H9 (cell line): ENCODE data around the gene CCNI2. TPM values are rescaled to one million over a fixed set of nuclear protein-coding genes. Genes with fewer than 3 reads are reported as not detected.

Experiments used
- DNase-seq: peaks from one replicate; pipeline ENCODE4 v3.0.0-alpha.2; 2017
- H2AFZ ChIP-seq: one replicate; pipeline ENCODE4 v1.6.1; 2013; ENCODE audit warnings: mild to moderate bottlenecking, low read length, control low read depth, moderate library complexity
- H2AK5ac ChIP-seq: 2 replicates; pipeline ENCODE4 v1.6.1; 2013; ENCODE audit warnings: low read length, control low read depth, mixed read lengths; ENCODE audit not compliant: insufficient read length
- H2BK120ac ChIP-seq: one replicate; pipeline ENCODE4 v1.6.1; 2013; ENCODE audit warnings: low read depth, mild to moderate bottlenecking, low read length, control low read depth, inconsistent platforms; ENCODE audit not compliant: poor library complexity, severe bottlenecking
- H2BK12ac ChIP-seq: 2 replicates; pipeline ENCODE4 v1.6.1; 2013; ENCODE audit warnings: low read length, control low read depth, mixed read lengths, low read depth; ENCODE audit not compliant: insufficient read length
- H2BK15ac ChIP-seq: 2 replicates; pipeline ENCODE4 v1.6.1; 2013; ENCODE audit warnings: low read depth, low read length, control low read depth
- H2BK20ac ChIP-seq: one replicate; pipeline ENCODE4 v1.6.1; 2013; ENCODE audit warnings: low read depth, mild to moderate bottlenecking, low read length, control low read depth, inconsistent platforms; ENCODE audit not compliant: poor library complexity, severe bottlenecking
- H2BK5ac ChIP-seq: 2 replicates; pipeline ENCODE4 v1.6.1; 2013; ENCODE audit warnings: low read length, control low read depth, mixed read lengths; ENCODE audit not compliant: insufficient read length
- H3K14ac ChIP-seq: 2 replicates; pipeline ENCODE4 v1.6.1; 2013; ENCODE audit warnings: low read length, control low read depth; ENCODE audit not compliant: insufficient read depth
- H3K18ac ChIP-seq: 2 replicates; pipeline ENCODE4 v1.6.1; 2013; ENCODE audit warnings: low read depth, mild to moderate bottlenecking, mixed read lengths, low read length, control low read depth; ENCODE audit not compliant: insufficient read length
- H3K23ac ChIP-seq: 2 replicates; pipeline ENCODE4 v1.6.1; 2013; ENCODE audit warnings: low read length, control low read depth, mixed read lengths, low read depth; ENCODE audit not compliant: insufficient read length
- H3K23me2 ChIP-seq: 2 replicates; pipeline ENCODE4 v1.6.1; 2013; ENCODE audit warnings: low read depth, mild to moderate bottlenecking, mixed read lengths, low read length, control low read depth; ENCODE audit not compliant: insufficient read length, poor library complexity, severe bottlenecking
- H3K27ac ChIP-seq: 2 replicates; pipeline ENCODE4 v1.5.1; 2013; ENCODE audit warnings: low read length, control low read depth, mixed read lengths, low read depth; ENCODE audit not compliant: insufficient read length
- H3K27me3 ChIP-seq: 2 replicates; pipeline ENCODE4 v1.6.1; 2013; ENCODE audit warnings: low read length, control low read depth, inconsistent platforms; ENCODE audit not compliant: insufficient read depth
- H3K4ac ChIP-seq: 2 replicates; pipeline ENCODE4 v1.6.1; 2013; ENCODE audit warnings: low read depth, mild to moderate bottlenecking, control low read depth, inconsistent platforms, low read length, moderate library complexity
- H3K4me1 ChIP-seq: 2 replicates; pipeline ENCODE4 v1.6.1; 2013; ENCODE audit warnings: low read length, control low read depth, inconsistent platforms; ENCODE audit not compliant: insufficient read depth
- H3K4me2 ChIP-seq: 2 replicates; pipeline ENCODE4 v1.6.1; 2013; ENCODE audit warnings: low read length, control low read depth, mixed read lengths; ENCODE audit not compliant: insufficient read length, insufficient read depth
- H3K56ac ChIP-seq: 2 replicates; pipeline ENCODE4 v1.6.1; 2013; ENCODE audit warnings: low read depth, mild to moderate bottlenecking, mixed read lengths, low read length, control low read depth; ENCODE audit not compliant: insufficient read length
- H3K79me1 ChIP-seq: 2 replicates; pipeline ENCODE4 v1.6.1; 2013; ENCODE audit warnings: low read depth, mild to moderate bottlenecking, moderate library complexity, low read length, control low read depth, inconsistent platforms; ENCODE audit not compliant: insufficient read depth, poor library complexity, severe bottlenecking
- H3K79me2 ChIP-seq: 2 replicates; pipeline ENCODE4 v1.6.1; 2013; ENCODE audit warnings: low read length, control low read depth, inconsistent platforms; ENCODE audit not compliant: insufficient read depth
- H3K9ac ChIP-seq: 2 replicates; pipeline ENCODE4 v1.6.1; 2013; ENCODE audit warnings: low read length, control low read depth, mixed read lengths; ENCODE audit not compliant: insufficient read length; ENCODE audit errors: extremely low read depth
- H3K9me3 ChIP-seq: one replicate; pipeline ENCODE4 v1.6.1; 2013; ENCODE audit warnings: low read depth, low read length, inconsistent platforms; ENCODE audit not compliant: control insufficient read depth
- H3T11ph ChIP-seq: one replicate; pipeline ENCODE4 v1.6.1; 2013; ENCODE audit warnings: mild to moderate bottlenecking, low read length, control low read depth, inconsistent platforms
- H4K20me1 ChIP-seq: one replicate; pipeline ENCODE4 v1.6.1; 2013; ENCODE audit not compliant: control insufficient read depth, insufficient read length, insufficient read depth
- H4K5ac ChIP-seq: 2 replicates; pipeline ENCODE4 v1.6.1; 2013; ENCODE audit warnings: low read depth, mild to moderate bottlenecking, mixed read lengths, low read length, control low read depth; ENCODE audit not compliant: insufficient read length
- H4K8ac ChIP-seq: replicated peaks from 2 replicates; pipeline ENCODE4 v1.6.1; 2013; ENCODE audit warnings: low read length, control low read depth, mixed read lengths, low read depth; ENCODE audit not compliant: insufficient read length
- H4K91ac ChIP-seq: 2 replicates; pipeline ENCODE4 v1.6.1; 2013; ENCODE audit warnings: low read depth, mild to moderate bottlenecking, moderate library complexity, mixed read lengths, low read length, control low read depth; ENCODE audit not compliant: insufficient read length
- H3K27ac Mint-ChIP-seq, 3 experiments: 2 replicates in 2 of 3; 3 replicates in 1 of 3; pipeline ENCODE4 v1.8.0; 2020 to 2021; ENCODE audit warnings: mixed read lengths in 3 of 3, mild to moderate bottlenecking in 1 of 3, moderate library complexity in 1 of 3
- H3K27me3 Mint-ChIP-seq: 2 replicates; pipeline ENCODE4 v1.8.0; 2021; ENCODE audit warnings: low read depth, mild to moderate bottlenecking, moderate library complexity, mixed read lengths
- H3K36me3 Mint-ChIP-seq, 3 experiments: 2 replicates in 2 of 3; 3 replicates in 1 of 3; pipeline ENCODE4 v1.8.0; 2020 to 2021; ENCODE audit warnings: low read depth in 3 of 3, mixed read lengths in 3 of 3; ENCODE audit not compliant: insufficient read depth in 1 of 3
- H3K4me1 Mint-ChIP-seq, 2 experiments: 2 replicates each; pipeline ENCODE4 v1.8.0; 2020; ENCODE audit warnings: mixed read lengths in 2 of 2
- H3K4me3 Mint-ChIP-seq, 2 experiments: 2 replicates in 1 of 2; 3 replicates in 1 of 2; pipeline ENCODE4 v1.8.0; 2020 to 2021; ENCODE audit warnings: mild to moderate bottlenecking in 2 of 2, mixed read lengths in 2 of 2, moderate library complexity in 1 of 2
- H3K9me3 Mint-ChIP-seq, 2 experiments: 2 replicates in 1 of 2; 3 replicates in 1 of 2; pipeline ENCODE4 v1.8.0; 2020; ENCODE audit warnings: mild to moderate bottlenecking in 2 of 2, mixed read lengths in 2 of 2, moderate library complexity in 1 of 2
- WGBS: extraction: QIAGEN DNeasy Blood & Tissue Kit; methylation state at CpG from one replicate; pipeline ENCODE4 v1.1.7; 2013; ENCODE audit warnings: missing lambda C conversion rate, low lambda C conversion rate, mixed read lengths; ENCODE audit not compliant: insufficient read length; ENCODE audit errors: extremely low coverage; 5-methylcytosine and 5-hydroxymethylcytosine counted together
- total RNA-seq: library from RNA; stranded (reverse); gene quantifications from 2 replicates; pipeline ENCODE4 v1.2.1, GENCODE V29; 2021
- TF ChIP-seq, protein P1 (sequence below): fragments of 200-600 bp; sonication (generic); conservative IDR thresholded peaks from 3 replicates; pipeline ENCODE4 v1.8.0; 2021; ENCODE audit warnings: antibody characterized with exemption, mild to moderate bottlenecking

CCNI2 gene
- total RNA-seq, 1 experiment from 2014 or later: 0.57 TPM

DNA sequence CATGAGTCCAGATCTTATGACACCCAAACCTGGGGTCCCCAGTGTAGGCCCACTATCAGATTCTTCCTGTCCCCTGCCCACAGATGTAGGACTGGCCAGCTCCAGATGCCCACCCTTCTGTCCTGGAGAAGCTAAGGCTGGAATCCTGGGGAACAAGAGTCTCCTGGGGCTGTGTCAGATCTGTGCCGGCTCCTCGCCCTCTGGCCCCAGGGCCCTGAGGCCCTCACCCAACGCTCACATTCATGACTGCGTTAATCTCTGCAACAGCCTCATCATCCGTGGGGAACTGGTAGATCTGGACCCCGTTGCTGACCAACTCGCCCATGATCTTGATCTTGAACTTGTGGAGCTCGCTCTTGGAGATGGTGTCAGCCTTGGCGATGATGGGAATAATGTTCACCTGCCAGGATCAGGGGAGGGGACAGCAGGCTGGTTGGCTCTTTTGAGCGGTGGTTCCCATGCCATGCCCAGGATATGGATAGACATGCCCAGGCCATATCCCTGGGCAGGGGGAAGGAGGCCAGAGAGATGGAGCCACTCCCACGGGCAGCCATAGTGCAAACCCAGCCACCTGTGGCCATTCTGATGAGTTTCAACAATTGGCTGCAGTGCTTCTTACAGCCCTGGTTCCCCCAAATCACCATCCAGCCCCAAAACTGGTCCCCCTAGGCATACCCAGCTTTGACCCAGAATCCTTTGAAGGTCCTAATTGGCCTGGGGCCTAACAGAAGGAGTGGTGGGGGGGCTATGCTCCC is 15.2 kb downstream of the CCNI2 start:
- Histone ChIP-seq H3K79me1 (no peaks in the 10 kb centered on the region), H3K4ac (no peak overlapping the region), H4K5ac (no peak overlapping the region), H3K14ac (no peak overlapping the region), H3K23ac (no peak overlapping the region), H4K91ac (no peak overlapping the region), H3K18ac (no peak overlapping the region), H2BK5ac (no peak overlapping the region), H3K27me3 (no peaks in the 10 kb centered on the region), H3K56ac (no peak overlapping the region), H2BK15ac (no peak overlapping the region), H3K9me3 (no peaks in the 10 kb centered on the region), H3K9ac (no peak overlapping the region), H2AFZ (no peak overlapping the region), H2BK12ac (no peak overlapping the region), H3T11ph (no peak overlapping the region), H2BK20ac (no peak overlapping the region), H3K79me2 (no peaks in the 10 kb centered on the region), H4K20me1 (peaks cover 2% of the 10 kb centered on the region), H4K8ac (no peak overlapping the region), H3K4me2 (no peak overlapping the region), H3K23me2 (no peaks in the 10 kb centered on the region), H3K27ac (no peak overlapping the region), H3K4me1 (no peaks in the 10 kb centered on the region), H2BK120ac (no peak overlapping the region), H2AK5ac (no peak overlapping the region)
- no peak for DNase-seq
- WGBS: no CpG with 5 or more reads among the region's 11 CpGs
- Mint-ChIP-seq H3K9me3 (no peaks in the 10 kb centered on the region), H3K36me3 (peaks cover 5 to 36% (median 21%) of the 10 kb centered on the region in 3 experiments; a peak in 6 of 7 replicates), H3K27ac (no peak overlapping the region), H3K27me3 (no peaks in the 10 kb centered on the region; the same call in 1 of the 2 replicates), H3K4me1 (no peaks in the 10 kb centered on the region), H3K4me3 (no peak overlapping the region)
- TF ChIP-seq, protein P1, sequence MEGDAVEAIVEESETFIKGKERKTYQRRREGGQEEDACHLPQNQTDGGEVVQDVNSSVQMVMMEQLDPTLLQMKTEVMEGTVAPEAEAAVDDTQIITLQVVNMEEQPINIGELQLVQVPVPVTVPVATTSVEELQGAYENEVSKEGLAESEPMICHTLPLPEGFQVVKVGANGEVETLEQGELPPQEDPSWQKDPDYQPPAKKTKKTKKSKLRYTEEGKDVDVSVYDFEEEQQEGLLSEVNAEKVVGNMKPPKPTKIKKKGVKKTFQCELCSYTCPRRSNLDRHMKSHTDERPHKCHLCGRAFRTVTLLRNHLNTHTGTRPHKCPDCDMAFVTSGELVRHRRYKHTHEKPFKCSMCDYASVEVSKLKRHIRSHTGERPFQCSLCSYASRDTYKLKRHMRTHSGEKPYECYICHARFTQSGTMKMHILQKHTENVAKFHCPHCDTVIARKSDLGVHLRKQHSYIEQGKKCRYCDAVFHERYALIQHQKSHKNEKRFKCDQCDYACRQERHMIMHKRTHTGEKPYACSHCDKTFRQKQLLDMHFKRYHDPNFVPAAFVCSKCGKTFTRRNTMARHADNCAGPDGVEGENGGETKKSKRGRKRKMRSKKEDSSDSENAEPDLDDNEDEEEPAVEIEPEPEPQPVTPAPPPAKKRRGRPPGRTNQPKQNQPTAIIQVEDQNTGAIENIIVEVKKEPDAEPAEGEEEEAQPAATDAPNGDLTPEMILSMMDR: no peak
